Endothelial cell of umbilical vein (primary cell): Measurements from ENCODE around the gene SDE2. TPM values are rescaled to one million over a fixed set of nuclear protein-coding genes. Genes with fewer than 3 reads are reported as not detected.
"Not testable (repeated sequence)": the region's sequence is repeated elsewhere in the genome, so short reads cannot be mapped to it uniquely, and the experiment has no call there.

Source experiments
- BruUV-seq: library from RNA; stranded (reverse); fragments of 400-500 nt; replicated peaks from 2 replicates; lab custom pipeline; 2021; lab: Mats Ljungman, UMichigan
- CTCF ChIA-PET: fragments of 300-600, 350-600 bp; sonication (Branson Sonifier 250); formaldehyde crosslinking; loops from one replicate; lab custom pipeline; 2021; ENCODE audit warnings: antibody characterized with exemption, inconsistent platforms; lab: Charles Lee
- POLR2A ChIA-PET: fragments of 300-600, 350-600 bp; sonication (Branson Sonifier 250); formaldehyde crosslinking; loops from one replicate; lab custom pipeline; 2021; ENCODE audit warnings: antibody characterized with exemption, inconsistent platforms; lab: Charles Lee
- DNase-seq: peaks from one replicate; pipeline ENCODE4 v3.0.0-alpha.2; 2011; ENCODE audit warnings: low read depth, low spot score
- FAIRE-seq: peaks from 2 replicates; lab custom pipeline; 2011; peaks lifted over from hg19 to GRCh38; lab: Jason Lieb, UNC
- H2AFZ ChIP-seq: 2 replicates; pipeline ENCODE4 v1.6.0; 2012; ENCODE audit warnings: low read depth, low read length, control low read depth, inconsistent platforms
- H3K27ac ChIP-seq: 2 replicates; pipeline ENCODE4 v1.5.1; 2011; ENCODE audit warnings: low read depth, mild to moderate bottlenecking, control low read depth, low read length, moderate library complexity; ENCODE audit not compliant: insufficient read depth
- H3K27me3 ChIP-seq, 2 experiments: 2 replicates each; pipeline versions ENCODE4 v1.6.0 to v1.6.1; 2011; ENCODE audit warnings: low read length in 2 of 2, mixed read lengths in 1 of 2; ENCODE audit not compliant: control insufficient read depth in 2 of 2, insufficient read depth in 2 of 2
- H3K36me3 ChIP-seq, 2 experiments: 2 replicates in 1 of 2; 3 replicates in 1 of 2; pipeline ENCODE4 v1.5.1; 2011; ENCODE audit warnings: low read length in 2 of 2, mild to moderate bottlenecking in 1 of 2, moderate library complexity in 1 of 2; ENCODE audit not compliant: control insufficient read depth in 2 of 2, insufficient read depth in 2 of 2; ENCODE audit errors: extremely low read depth in 1 of 2
- H3K4me1 ChIP-seq: 3 replicates; pipeline ENCODE4 v1.5.1; 2011; ENCODE audit warnings: mild to moderate bottlenecking, low read length; ENCODE audit not compliant: control insufficient read depth, insufficient read depth; ENCODE audit errors: extremely low read depth
- H3K4me2 ChIP-seq: 2 replicates; pipeline ENCODE4 v1.6.1; 2011; ENCODE audit warnings: low read length, control low read depth, mixed read lengths; ENCODE audit not compliant: insufficient read depth
- H3K4me3 ChIP-seq, 3 experiments: fragments of 200-600 bp in 1 of 3; sonication (generic), shearing (Covaris generic) in 1 of 3; replicated peaks in 1 of 3; 2 replicates each; pipeline ENCODE4 v1.5.1; 2011 to 2016; ENCODE audit warnings: control low read depth in 3 of 3, low read length in 3 of 3, mild to moderate bottlenecking in 2 of 3, inconsistent platforms in 1 of 3, low read depth in 1 of 3, moderate library complexity in 1 of 3; ENCODE audit not compliant: insufficient read depth in 1 of 3
- H3K79me2 ChIP-seq: 2 replicates; pipeline ENCODE4 v1.6.0; 2012; ENCODE audit warnings: low read length, inconsistent platforms; ENCODE audit not compliant: control insufficient read depth, insufficient read depth
- H3K9ac ChIP-seq: replicated peaks from 2 replicates; pipeline ENCODE3; 2011; ENCODE audit warnings: low read length, control low read depth; ENCODE audit not compliant: insufficient read depth; ENCODE audit errors: extremely low read depth
- H3K9me1 ChIP-seq: replicated peaks from 3 replicates; pipeline ENCODE4 v1.6.0; 2011; ENCODE audit warnings: mild to moderate bottlenecking, low read length; ENCODE audit not compliant: control insufficient read depth, insufficient read depth; ENCODE audit errors: extremely low read depth
- H3K9me3 ChIP-seq: replicated peaks from 2 replicates; pipeline ENCODE4 v1.5.1; 2012; ENCODE audit warnings: low read length, inconsistent platforms; ENCODE audit not compliant: control insufficient read depth, insufficient read depth
- H4K20me1 ChIP-seq: replicated peaks from 2 replicates; pipeline ENCODE3; 2011; ENCODE audit warnings: mild to moderate bottlenecking, low read length; ENCODE audit not compliant: control insufficient read depth, insufficient read depth; ENCODE audit errors: extremely low read depth
- EZH2 ChIP-seq: IDR thresholded peaks from 2 replicates; pipeline ENCODE4 v1.6.1; 2012; ENCODE audit warnings: borderline replicate concordance, low read depth, mild to moderate bottlenecking, moderate library complexity, low read length, inconsistent platforms; ENCODE audit not compliant: severe bottlenecking
- FOS ChIP-seq: IDR thresholded peaks from 2 replicates; pipeline ENCODE4 v1.6.1; 2011; ENCODE audit warnings: mild to moderate bottlenecking, low read length, moderate library complexity, borderline replicate concordance; ENCODE audit not compliant: insufficient read depth
- GATA2 ChIP-seq: IDR thresholded peaks from 2 replicates; pipeline ENCODE4 v1.7.0; 2011; ENCODE audit warnings: low read depth, mild to moderate bottlenecking, moderate library complexity, mixed read lengths, low read length; ENCODE audit not compliant: insufficient read length, insufficient read depth
- JUN ChIP-seq: IDR thresholded peaks from 2 replicates; pipeline ENCODE4 v1.6.1; 2011; ENCODE audit warnings: borderline replicate concordance, low read depth; ENCODE audit not compliant: insufficient read length, insufficient read depth
- MYC ChIP-seq: IDR thresholded peaks from one replicate; pipeline ENCODE4 v1.6.1; 2011; ENCODE audit warnings: mild to moderate bottlenecking, low read depth, low read length
- POLR2A ChIP-seq: IDR thresholded peaks from 2 replicates; pipeline ENCODE4 v1.6.1; 2012; ENCODE audit warnings: low read depth, mild to moderate bottlenecking, control low read depth, low read length
- POLR2AphosphoS5 ChIP-seq: IDR thresholded peaks from 2 replicates; pipeline ENCODE4 v1.6.1; 2012; ENCODE audit warnings: low read depth, mild to moderate bottlenecking, control low read depth, low read length, moderate library complexity; ENCODE audit not compliant: insufficient read depth
- dilution Hi-C: fragments of 300-500 bp; cut with MboI; formaldehyde crosslinking; loops from one replicate; pipeline ENCODE4 v1.15.0; 2019; ENCODE audit warnings: low sequenced_read_pairs; ENCODE audit not compliant: extremely low pct_ligation_motif_present
- intact Hi-C: fragments of 100-400 bp; cut with micrococcal nuclease; formaldehyde crosslinking; loops from one replicate; pipeline ENCODE4 v1.10.0; 2022
- polyA plus RNA-seq, 4 experiments: library from polyadenylated mRNA; depleted of rRNA in 3 of 4; stranded (reverse) in 3 of 4; unstranded in 1 of 4; fragments of >200 nt; gene quantifications; 2 replicates each; pipeline versions ENCODE4 v1.2.1 to v1.2.3, GENCODE V29; 2011 to 2012; ENCODE audit warnings: missing spikeins in 1 of 4
- total RNA-seq: library from RNA; stranded (reverse); gene quantifications from 2 replicates; pipeline ENCODE4 v1.2.3, GENCODE V29; 2021
- TF ChIP-seq, protein P1 (sequence below), 2 donors: IDR thresholded peaks; 1 replicate in 1 of 2; 2 replicates in 1 of 2; pipeline ENCODE4 v1.5.1; 2011; ENCODE audit warnings: low read length in 2 of 2, mild to moderate bottlenecking in 2 of 2, moderate library complexity in 2 of 2, control low read depth in 1 of 2, inconsistent platforms in 1 of 2, low read depth in 1 of 2; ENCODE audit not compliant: insufficient read depth in 1 of 2; ENCODE audit errors: extremely low read depth in 1 of 2
- TF ChIP-seq, protein P2 (sequence below): IDR thresholded peaks from 2 replicates; pipeline ENCODE4 v1.6.1; 2011; ENCODE audit not compliant: insufficient read depth, insufficient read length

Gene SDE2
- total and polyA plus RNA-seq, 2 donors (not counting 3 experiments of a cell fraction or from before 2014, with no cell fraction given): 11.9 to 16.1 TPM

DNA sequence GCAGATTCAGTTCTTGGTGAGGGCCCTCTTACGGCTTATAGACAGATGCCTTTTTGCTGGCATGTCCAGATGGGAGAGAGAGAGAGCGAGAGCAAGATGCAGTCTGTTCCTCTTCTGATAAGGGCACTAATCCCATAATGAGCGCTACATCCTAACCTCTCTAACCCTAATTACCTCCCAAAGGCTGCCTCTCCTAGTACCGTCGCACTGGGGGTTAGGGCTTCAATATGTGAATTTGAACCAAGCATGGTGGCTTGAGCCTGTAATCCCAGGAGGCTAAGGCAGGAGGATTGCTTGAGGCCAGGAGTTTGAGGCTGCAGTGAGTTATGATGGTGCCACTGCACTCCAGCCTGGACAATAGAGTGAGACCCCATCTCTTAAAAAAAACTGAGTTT, 10.5 kb upstream of the SDE2 start:
- H4K20me1 ChIP-seq: no peaks in the 10 kb centered on the region
- DNase-seq (no peak), FAIRE-seq (no peak)
- ChIA-PET POLR2A (interaction anchor here (0.6 kb wide), 1 partner anchor 14 kb away, joined by 3 read pairs; no protein-coding TSS in a partner anchor), CTCF (no interaction called here)
- BruUV-seq: no TSS peak
- no peaks in the 10 kb centered on the region for H3K9me1 ChIP-seq
- TF ChIP-seq JUN (no peak), POLR2A (no peak), EZH2 (no peak), GATA2 (no peak), FOS (no peak), POLR2AphosphoS5 (no peak), MYC (no peak)
- TF ChIP-seq, protein P1, sequence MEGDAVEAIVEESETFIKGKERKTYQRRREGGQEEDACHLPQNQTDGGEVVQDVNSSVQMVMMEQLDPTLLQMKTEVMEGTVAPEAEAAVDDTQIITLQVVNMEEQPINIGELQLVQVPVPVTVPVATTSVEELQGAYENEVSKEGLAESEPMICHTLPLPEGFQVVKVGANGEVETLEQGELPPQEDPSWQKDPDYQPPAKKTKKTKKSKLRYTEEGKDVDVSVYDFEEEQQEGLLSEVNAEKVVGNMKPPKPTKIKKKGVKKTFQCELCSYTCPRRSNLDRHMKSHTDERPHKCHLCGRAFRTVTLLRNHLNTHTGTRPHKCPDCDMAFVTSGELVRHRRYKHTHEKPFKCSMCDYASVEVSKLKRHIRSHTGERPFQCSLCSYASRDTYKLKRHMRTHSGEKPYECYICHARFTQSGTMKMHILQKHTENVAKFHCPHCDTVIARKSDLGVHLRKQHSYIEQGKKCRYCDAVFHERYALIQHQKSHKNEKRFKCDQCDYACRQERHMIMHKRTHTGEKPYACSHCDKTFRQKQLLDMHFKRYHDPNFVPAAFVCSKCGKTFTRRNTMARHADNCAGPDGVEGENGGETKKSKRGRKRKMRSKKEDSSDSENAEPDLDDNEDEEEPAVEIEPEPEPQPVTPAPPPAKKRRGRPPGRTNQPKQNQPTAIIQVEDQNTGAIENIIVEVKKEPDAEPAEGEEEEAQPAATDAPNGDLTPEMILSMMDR (IDR thresholded peaks at IDR 0.05; ENCODE audit: extremely low read depth in 1 of 2, insufficient read depth in 1 of 2, low read depth in 1 of 2, low read length in 2 of 2): no peak
- TF ChIP-seq, protein P2, sequence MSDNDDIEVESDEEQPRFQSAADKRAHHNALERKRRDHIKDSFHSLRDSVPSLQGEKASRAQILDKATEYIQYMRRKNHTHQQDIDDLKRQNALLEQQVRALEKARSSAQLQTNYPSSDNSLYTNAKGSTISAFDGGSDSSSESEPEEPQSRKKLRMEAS: no peak
- H3K4me2 ChIP-seq: no peak overlapping the region
- H3K4me1 ChIP-seq: no peaks in the 10 kb centered on the region
- H2AFZ ChIP-seq: no peak overlapping the region
- no peaks in the 10 kb centered on the region for H3K79me2 ChIP-seq
- dilution Hi-C loops: no loop called here
- no peaks in the 10 kb centered on the region for H3K36me3 ChIP-seq
- H3K27ac ChIP-seq: no peak overlapping the region
- intact Hi-C loops: no loop called here
- no peak overlapping the region for H3K4me3 ChIP-seq
- H3K9me3 ChIP-seq: no peaks in the 10 kb centered on the region
- no peak overlapping the region for H3K9ac ChIP-seq
- H3K27me3 ChIP-seq: peaks cover 2 to 8% of the 10 kb centered on the region in 2 experiments

DNA sequence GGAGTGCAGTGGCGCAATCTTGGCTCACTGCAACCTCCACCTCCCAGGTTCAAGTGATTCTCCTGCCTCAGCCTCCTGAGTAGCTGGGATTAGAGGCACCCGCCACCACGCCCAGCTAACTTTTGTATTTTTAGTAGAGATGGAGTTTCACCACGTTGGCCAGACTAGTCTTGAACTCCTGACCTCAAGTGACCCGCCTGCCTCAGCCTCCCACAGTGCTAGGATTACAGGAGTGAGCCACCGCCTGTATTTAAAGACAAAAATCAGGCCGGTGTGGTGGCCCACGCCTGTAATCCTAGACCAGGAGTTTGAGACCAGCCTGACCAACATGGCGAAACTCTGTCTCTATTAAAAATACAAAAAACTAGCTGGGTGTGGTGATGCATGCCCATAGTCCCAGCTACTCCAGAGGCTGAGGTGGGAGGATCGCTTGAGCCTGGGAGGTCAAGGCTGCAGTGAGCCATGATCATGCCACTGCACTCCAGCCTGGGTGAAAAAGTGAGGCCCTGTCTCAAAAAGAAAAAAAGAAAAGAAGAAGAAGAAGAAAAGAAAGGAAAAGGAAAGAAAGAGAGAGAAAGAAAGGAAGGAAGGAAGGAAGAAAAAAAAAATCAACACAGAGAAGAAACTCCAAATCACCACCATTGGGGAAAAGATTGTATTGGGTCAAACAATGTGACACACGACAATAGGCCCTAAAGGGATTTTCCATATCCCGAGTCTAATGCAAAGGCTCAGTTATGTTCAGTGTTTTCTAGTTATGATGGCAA, 8.2 kb upstream of the SDE2 start:
- peaks cover 10% of the 10 kb centered on the region for H3K4me1 ChIP-seq
- H4K20me1 ChIP-seq, H3K79me2 ChIP-seq, H3K27ac ChIP-seq, H3K9me1 ChIP-seq, H3K27me3 ChIP-seq, POLR2A ChIA-PET, intact Hi-C loops, H3K36me3 ChIP-seq, H3K4me2 ChIP-seq, H3K9me3 ChIP-seq, H3K4me3 ChIP-seq, dilution Hi-C loops, BruUV-seq, FAIRE-seq, H3K9ac ChIP-seq, H2AFZ ChIP-seq, CTCF ChIA-PET, DNase-seq: not testable (repeated sequence)
